Mucosa of gallbladder (tissue), 1 donor: ENCODE results near the gene CTAGE6. TPM values are rescaled to one million over a fixed set of nuclear protein-coding genes. Genes with fewer than 3 reads are reported as not detected.
"Not testable (repeated sequence)": the region's sequence is repeated elsewhere in the genome, so short reads cannot be mapped to it uniquely, and the experiment has no call there.

ENCODE experiments used
- DNase-seq: peaks from one replicate; pipeline ENCODE4 v3.0.0-alpha.2; 2020; ENCODE audit warnings: low spot score
- total RNA-seq: library from RNA; stranded (reverse); gene quantifications from one replicate; pipeline ENCODE4 v1.2.1, GENCODE V29; 2021
- donor health status: DM: no; HTN: no; CAD: no.

The CTAGE6 gene
- total RNA-seq, 1 donor from 2014 or later = 0.60 TPM

DNA sequence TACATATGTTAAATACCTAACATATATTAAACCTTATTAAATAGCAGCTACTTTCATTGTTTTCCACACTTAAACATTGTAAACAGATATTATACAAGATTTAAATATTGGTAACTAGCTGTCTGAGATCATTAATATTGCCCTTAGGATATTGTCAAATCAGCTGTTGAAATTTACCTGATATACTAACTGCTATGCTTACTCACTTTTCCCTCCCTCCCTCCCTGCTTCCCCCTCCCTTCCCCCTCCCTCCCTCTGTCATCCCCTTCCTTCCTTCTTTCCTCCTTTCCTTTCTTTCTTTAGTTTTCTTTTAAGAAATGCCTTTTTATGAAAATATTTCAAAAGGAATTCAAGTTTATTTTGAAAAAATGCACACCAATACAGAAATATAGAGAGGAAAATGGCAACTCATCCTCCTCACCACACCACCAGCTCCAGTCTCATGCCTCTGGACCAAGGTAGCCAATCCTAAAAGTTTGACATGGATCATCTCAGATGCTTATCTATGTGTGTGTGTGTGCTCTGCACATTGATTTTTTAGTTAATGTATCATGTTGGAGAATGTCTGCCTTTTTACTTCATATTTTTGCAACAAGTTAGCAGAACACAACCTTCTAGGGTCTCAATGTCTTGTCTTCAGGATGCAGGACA lies 41.8 kb downstream of the CTAGE6 start:
- DNase-seq = not testable (repeated sequence)

DNA sequence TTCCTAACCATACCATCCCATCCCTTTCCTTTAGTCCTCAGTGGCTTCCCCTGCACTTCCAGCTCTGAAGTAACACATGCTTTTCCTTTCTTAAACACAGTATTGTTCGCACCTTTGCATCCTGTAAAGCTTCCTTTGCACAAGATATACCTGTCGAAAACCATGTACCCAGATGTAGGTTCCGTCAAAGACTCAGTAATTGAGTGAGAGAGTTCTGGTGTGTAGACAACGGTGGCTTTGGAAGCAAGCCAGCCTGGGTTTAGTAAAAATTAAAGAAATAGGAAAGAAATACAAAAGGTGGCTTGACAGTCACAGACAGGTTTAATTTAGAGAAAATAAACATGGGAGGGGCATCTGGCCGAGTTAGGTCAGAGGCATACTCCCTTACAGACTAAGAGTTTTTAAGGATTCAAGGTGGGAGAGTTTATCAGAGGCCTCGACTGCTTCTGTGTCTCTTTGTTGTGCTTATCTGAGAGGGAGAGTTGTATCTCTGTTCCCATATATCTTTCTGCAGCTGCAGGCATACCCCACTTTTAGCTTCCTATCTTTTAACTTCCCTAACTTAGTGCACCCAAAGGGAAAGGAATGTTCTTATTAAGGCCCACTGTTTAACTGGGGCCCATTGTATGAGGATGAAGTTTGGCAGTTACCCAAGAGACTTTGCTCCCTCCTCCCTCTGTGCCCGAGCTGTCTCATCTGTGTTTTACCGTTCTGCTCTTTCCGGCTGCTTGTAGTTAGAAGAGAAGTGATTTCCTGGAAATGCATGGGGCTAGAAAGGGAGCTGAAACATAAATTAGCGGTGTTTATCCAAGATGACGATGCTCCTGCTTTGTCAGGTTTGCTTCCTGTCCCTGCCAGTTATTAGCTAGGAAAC lies 42.7 kb downstream of the CTAGE6 start:
- not testable (repeated sequence) for DNase-seq

DNA sequence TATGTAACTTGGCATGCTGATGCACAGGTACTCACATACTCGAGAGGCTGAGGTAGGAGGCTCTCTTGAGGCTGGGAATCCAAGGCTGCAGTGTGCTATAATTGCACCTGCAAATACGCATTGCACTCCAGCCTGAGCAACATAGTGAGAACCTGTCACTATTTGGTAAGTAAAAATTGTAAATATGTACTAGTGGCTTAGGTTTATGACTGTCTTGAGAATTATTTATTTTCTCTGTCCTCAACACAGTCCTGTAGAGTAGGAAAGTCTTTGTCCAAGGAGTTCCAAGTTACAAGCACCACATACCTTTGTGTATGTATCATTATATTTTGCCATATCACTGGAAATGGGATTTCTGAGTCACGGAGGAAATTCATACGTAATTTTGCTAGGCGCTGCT lies 45.1 kb downstream of the CTAGE6 start:
- DNase-seq = not testable (repeated sequence)

DNA sequence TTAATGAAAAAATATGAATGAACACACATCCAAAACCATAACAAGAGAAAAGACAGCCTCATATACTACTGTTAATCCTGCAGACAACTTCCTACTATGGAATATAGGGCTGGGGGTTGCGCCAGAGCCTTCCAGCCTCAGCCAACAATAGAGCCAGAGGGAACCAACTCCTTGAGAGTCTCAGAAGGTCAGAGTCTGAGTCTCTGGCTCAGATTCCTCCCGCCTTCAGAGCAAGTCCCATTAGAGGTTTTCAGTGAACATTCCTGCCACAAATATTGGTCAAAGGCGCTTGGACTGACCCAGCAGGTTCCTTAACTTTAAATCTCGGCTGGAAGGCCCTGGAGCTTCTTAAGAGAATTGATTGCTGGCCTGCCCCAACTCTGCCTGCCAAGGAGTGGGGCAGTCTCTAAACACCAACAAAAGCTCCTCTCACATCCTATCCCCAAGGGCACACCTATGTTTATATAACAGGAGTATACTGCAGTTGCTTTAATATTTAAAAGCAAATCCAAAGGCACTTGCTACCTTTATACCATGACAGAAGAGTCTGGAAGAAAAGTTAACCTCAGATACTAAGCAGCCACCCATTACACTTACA lies 45.7 kb downstream of the CTAGE6 start:
- not testable (repeated sequence) for DNase-seq

DNA sequence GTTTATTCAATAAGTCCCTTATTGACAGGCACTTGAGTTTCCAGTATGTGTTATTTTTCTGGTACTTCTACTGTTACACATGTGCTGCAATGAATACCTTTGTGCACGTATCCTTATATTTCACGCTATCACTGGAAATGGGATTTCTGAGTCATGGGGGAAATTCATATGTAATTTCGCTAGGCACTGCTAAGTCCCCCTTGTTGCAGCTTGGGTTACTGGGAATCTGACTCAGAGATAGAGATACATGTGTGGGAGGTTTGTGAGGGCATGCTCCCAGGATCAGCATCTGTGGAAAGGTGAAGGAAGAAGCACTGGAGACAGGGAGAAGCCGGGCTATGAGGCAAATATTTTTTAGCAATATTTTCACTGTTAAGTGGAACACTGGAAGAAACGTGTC lies 47.6 kb downstream of the CTAGE6 start:
- not testable (repeated sequence) for DNase-seq

Other genes starting within 250 kb of the CTAGE6 start
- 0.63 TPM for gene CTAGE15, start 185.9 kb downstream of the CTAGE6 start, total RNA-seq
- gene TCAF2, start 136.7 kb downstream of the CTAGE6 start, total RNA-seq = 8.9 TPM
- 64.5 TPM for gene TCAF1, start 144.5 kb upstream of the CTAGE6 start, total RNA-seq
- gene OR2F2, start 177.5 kb upstream of the CTAGE6 start, total RNA-seq = not detected
- gene OR2F1, start 197.1 kb upstream of the CTAGE6 start, total RNA-seq = not detected
- gene OR6B1, start 242.6 kb upstream of the CTAGE6 start, total RNA-seq = not detected